Measurements from ENCODE around the gene CFAP46.

CFAP46 gene

GRCh38 chr10:132960071-132960472 is 17.7 kb upstream of the CFAP46 start:
- TF ChIP-seq FOXP2 (optimal IDR thresholded peaks at IDR 0.05; ENCODE audit: borderline replicate concordance, extremely low read depth, extremely low read length, insufficient read depth) (no peak), POLR2AphosphoS5 (IDR thresholded peaks at IDR 0.05; ENCODE audit: low read depth, low read length) (no peak), SIN3A (IDR thresholded peaks at IDR 0.05; ENCODE audit: borderline replicate concordance, insufficient read depth, low read length) (no peak), REST (IDR thresholded peaks at IDR 0.05; ENCODE audit: insufficient read depth in 1 of 2, low read depth in 2 of 2, low read length in 2 of 2) (no peak), TAF1 (IDR thresholded peaks at IDR 0.05; ENCODE audit: borderline replicate concordance, insufficient read depth, low read length) (no peak)

- no peak for TF ChIP-seq TAF1 (IDR thresholded peaks at IDR 0.05; ENCODE audit: borderline replicate concordance, insufficient read depth, low read length)
- no peak for TF ChIP-seq REST (IDR thresholded peaks at IDR 0.05; ENCODE audit: insufficient read depth in 1 of 2, low read depth in 2 of 2, low read length in 2 of 2)
- TF ChIP-seq SIN3A (IDR thresholded peaks at IDR 0.05; ENCODE audit: borderline replicate concordance, insufficient read depth, low read length) = no peak
- no peak for TF ChIP-seq POLR2AphosphoS5 (IDR thresholded peaks at IDR 0.05; ENCODE audit: low read depth, low read length)
- no peak for TF ChIP-seq FOXP2 (optimal IDR thresholded peaks at IDR 0.05; ENCODE audit: borderline replicate concordance, extremely low read depth, extremely low read length, insufficient read depth)
These were observed 17.2 kb upstream of the CFAP46 start for GRCh38 chr10:132959559-132959961.

GRCh38 chr10:132958883-132959558 is 16.7 kb upstream of the CFAP46 start:
- no peak for TF ChIP-seq REST (IDR thresholded peaks at IDR 0.05; ENCODE audit: insufficient read depth in 1 of 2, low read depth in 2 of 2, low read length in 2 of 2)
- no peak for TF ChIP-seq FOXP2 (optimal IDR thresholded peaks at IDR 0.05; ENCODE audit: borderline replicate concordance, extremely low read depth, extremely low read length, insufficient read depth)
- TF ChIP-seq SIN3A (IDR thresholded peaks at IDR 0.05; ENCODE audit: borderline replicate concordance, insufficient read depth, low read length) = no peak
- no peak for TF ChIP-seq TAF1 (IDR thresholded peaks at IDR 0.05; ENCODE audit: borderline replicate concordance, insufficient read depth, low read length)
- no peak for TF ChIP-seq POLR2AphosphoS5 (IDR thresholded peaks at IDR 0.05; ENCODE audit: low read depth, low read length)

GRCh38 chr10:132957981-132958882 is 15.9 kb upstream of the CFAP46 start:
- no peak for TF ChIP-seq POLR2AphosphoS5 (IDR thresholded peaks at IDR 0.05; ENCODE audit: low read depth, low read length)
- no peak for TF ChIP-seq REST (IDR thresholded peaks at IDR 0.05; ENCODE audit: insufficient read depth in 1 of 2, low read depth in 2 of 2, low read length in 2 of 2)
- no peak for TF ChIP-seq TAF1 (IDR thresholded peaks at IDR 0.05; ENCODE audit: borderline replicate concordance, insufficient read depth, low read length)
- TF ChIP-seq SIN3A (IDR thresholded peaks at IDR 0.05; ENCODE audit: borderline replicate concordance, insufficient read depth, low read length) = no peak
- TF ChIP-seq FOXP2 (optimal IDR thresholded peaks at IDR 0.05; ENCODE audit: borderline replicate concordance, extremely low read depth, extremely low read length, insufficient read depth) = no peak
